GM20000 (cell line): ENCODE data around the gene ZNF474.

Experiments used
- DNase-seq: peaks from one replicate; pipeline ENCODE4 v3.0.0; 2012; ENCODE audit warnings: low spot score
- CTCF ChIP-seq: IDR thresholded peaks from 2 replicates; pipeline ENCODE4 v1.5.1; 2012; ENCODE audit warnings: mild to moderate bottlenecking, control low read depth; ENCODE audit errors: extremely low read depth, missing control alignments

ZNF474 gene

GRCh38 chr5:122192497-122193496, 63.5 kb downstream of the ZNF474 start:
- TF ChIP-seq CTCF, result peak; percentile 31
- peak; percentile 58 for DNase-seq

GRCh38 chr5:122195802-122196394, 66.6 kb downstream of the ZNF474 start:
- DNase-seq, result peak; percentile 12
- TF ChIP-seq CTCF, result no peak

GRCh38 chr5:122199146-122199545, 69.8 kb downstream of the ZNF474 start:
- DNase-seq, result no peak
- no peak for TF ChIP-seq CTCF

GRCh38 chr5:122200450-122200849, 71.1 kb downstream of the ZNF474 start:
- no peak for TF ChIP-seq CTCF

GRCh38 chr5:122200865-122201264, 71.5 kb downstream of the ZNF474 start:
- no peak for TF ChIP-seq CTCF
- DNase-seq, result no peak

More at GRCh38 chr5:122200450-122200849, 71.1 kb downstream of the ZNF474 start:
- DNase-seq, result no peak

DNA sequence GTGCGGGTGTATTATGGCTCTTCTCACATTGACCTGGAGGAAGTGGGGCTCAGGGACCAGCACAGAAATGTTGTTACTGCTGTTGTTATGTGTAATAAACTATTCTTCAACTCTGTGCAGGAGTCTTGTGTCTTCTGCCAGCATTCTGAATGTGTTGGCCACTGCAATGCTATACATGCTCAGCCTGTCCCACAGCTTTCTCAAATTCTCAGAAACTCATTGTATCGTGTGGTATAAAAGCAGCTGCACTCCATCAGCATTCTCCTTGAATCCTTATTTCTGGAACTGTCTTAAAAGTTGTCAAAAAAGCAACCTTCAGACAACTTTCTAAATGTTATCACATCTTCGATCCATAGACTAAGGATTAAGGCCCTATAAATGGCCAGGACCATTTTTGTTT, 72.0 kb downstream of the ZNF474 start:
- DNase-seq, result no peak
- no peak for TF ChIP-seq CTCF

DNA sequence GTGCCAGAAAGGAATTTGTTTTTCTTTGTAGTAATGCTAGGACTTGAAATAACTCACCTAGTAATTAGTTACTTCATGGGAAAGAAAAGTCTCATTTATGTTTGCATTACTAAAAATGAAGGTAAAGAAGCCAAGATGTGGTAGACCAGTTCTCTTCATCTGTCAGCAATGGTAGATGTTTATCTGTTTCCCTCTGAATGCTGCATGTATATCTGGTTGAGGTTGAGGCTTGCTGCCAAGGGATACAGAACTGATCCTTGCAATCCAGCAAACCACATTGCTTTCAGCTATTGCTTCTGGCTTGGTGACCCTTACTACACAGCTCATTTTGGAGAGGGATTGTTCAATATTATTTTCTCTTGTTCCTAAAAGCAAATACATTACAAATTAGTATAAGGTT, 73.6 kb downstream of the ZNF474 start:
- no peak for DNase-seq
- TF ChIP-seq CTCF, result no peak
